ENCODE data around the gene ANLN. TPM values are rescaled to one million over a fixed set of nuclear protein-coding genes. Genes with fewer than 3 reads are reported as not detected.
"Not testable (repeated sequence)": the region's sequence is repeated elsewhere in the genome, so short reads cannot be mapped to it uniquely, and the experiment has no call there.

Gene ANLN
- total RNA-seq, 2 donors from 2014 or later, result 0.39 to 0.52 TPM

GRCh38 chr7:36491317-36491716 lies 101.7 kb downstream of the ANLN start:
- peaks cover 6% of the 10 kb centered on the region for H3K4me1 Mint-ChIP-seq
- H3K36me3 Mint-ChIP-seq (ENCODE audit: low read depth), result peaks cover 2% of the 10 kb centered on the region
- no peak overlapping the region for H3K4me3 Mint-ChIP-seq
- H3K27me3 Mint-ChIP-seq, result peaks cover 31% of the 10 kb centered on the region
- DNase-seq, result no peak
- ATAC-seq, result no peak
- no peak overlapping the region for H3K27ac Mint-ChIP-seq
- H3K9me3 ChIP-seq (ENCODE audit: control insufficient read depth, low read length, poor library complexity, severe bottlenecking), result no peaks in the 10 kb centered on the region

- peaks cover 42% of the 10 kb centered on the region for H3K27me3 Mint-ChIP-seq
- H3K4me3 Mint-ChIP-seq, result no peak overlapping the region
- H3K4me1 Mint-ChIP-seq, result peaks cover 4% of the 10 kb centered on the region
- ATAC-seq, result no peak
- peaks cover 6% of the 10 kb centered on the region for H3K36me3 Mint-ChIP-seq (ENCODE audit: low read depth)
- H3K27ac Mint-ChIP-seq, result no peak overlapping the region
- no peaks in the 10 kb centered on the region for H3K9me3 ChIP-seq (ENCODE audit: control insufficient read depth, low read length, poor library complexity, severe bottlenecking)
- DNase-seq, result no peak
Observed at GRCh38 chr7:36496576-36496975, 106.9 kb downstream of the ANLN start.

GRCh38 chr7:36497176-36497575 lies 107.5 kb downstream of the ANLN start:
- ATAC-seq; H3K4me1 Mint-ChIP-seq; H3K4me3 Mint-ChIP-seq; H3K27ac Mint-ChIP-seq; H3K9me3 ChIP-seq (ENCODE audit: control insufficient read depth, low read length, poor library complexity, severe bottlenecking); H3K36me3 Mint-ChIP-seq (ENCODE audit: low read depth); DNase-seq: not testable (repeated sequence)
- peaks cover 42% of the 10 kb centered on the region for H3K27me3 Mint-ChIP-seq

- H3K27ac Mint-ChIP-seq, result no peak overlapping the region
- DNase-seq (no peak), ATAC-seq (no peak)
- H3K27me3 Mint-ChIP-seq, result peaks cover 42% of the 10 kb centered on the region
- H3K4me3 Mint-ChIP-seq, result no peak overlapping the region
- H3K9me3 ChIP-seq (ENCODE audit: control insufficient read depth, low read length, poor library complexity, severe bottlenecking), result no peaks in the 10 kb centered on the region
- peaks cover 4% of the 10 kb centered on the region for H3K4me1 Mint-ChIP-seq
- H3K36me3 Mint-ChIP-seq (ENCODE audit: low read depth), result peaks cover 6% of the 10 kb centered on the region
Observed at GRCh38 chr7:36497775-36498174, 108.1 kb downstream of the ANLN start.

Other genes with a start within 250 kb of the ANLN start
- 10 to 100 TPM; 15.7 to 20.7 TPM for gene EEPD1, start 236.6 kb upstream of the ANLN start, total RNA-seq

Measured in T-helper 17 cell (primary cell).